Activated T-helper 1 cell treated with anti-CD3 and anti-CD28 coated beads, Interleukin-12 subunit alpha, Interleukin-12 subunit beta, Interleukin-2, Interleukin-4 antibody, amounts not matched to agents 30 ng/mL and 10 ng/mL and 1 ng/mL, durations not matched to agents 14 hours and 24 hours and 36 hours (primary cell): ENCODE measurements around the gene RAP2A. TPM values are rescaled to one million over a fixed set of nuclear protein-coding genes. Genes with fewer than 3 reads are reported as not detected.
A peak's percentile ranks its signal among the peaks of the same experiment; 100 is the strongest.

Experiments
- DNase-seq: peaks from one replicate; pipeline ENCODE4 v3.0.0; 2021; ENCODE audit warnings: low spot score
- H3K27ac Mint-ChIP-seq: one replicate; pipeline ENCODE4 v1.8.0; 2021; ENCODE audit warnings: mild to moderate bottlenecking, mixed read lengths
- H3K27me3 Mint-ChIP-seq: one replicate; pipeline ENCODE4 v1.8.0; 2022; ENCODE audit warnings: mild to moderate bottlenecking, moderate library complexity, mixed read lengths; ENCODE audit not compliant: insufficient read depth
- H3K36me3 Mint-ChIP-seq: one replicate; pipeline ENCODE4 v1.8.0; 2021; ENCODE audit warnings: low read depth, mixed read lengths
- H3K4me1 Mint-ChIP-seq: one replicate; pipeline ENCODE4 v1.8.0; 2021; ENCODE audit warnings: low read depth, mixed read lengths
- H3K4me3 Mint-ChIP-seq: one replicate; pipeline ENCODE4 v1.8.0; 2021; ENCODE audit warnings: mild to moderate bottlenecking, moderate library complexity, mixed read lengths
- H3K9me3 Mint-ChIP-seq: one replicate; pipeline ENCODE4 v1.8.0; 2021; ENCODE audit warnings: mixed read lengths
- intact Hi-C: fragments of 100-400 bp; cut with micrococcal nuclease; formaldehyde crosslinking; loops from one replicate; pipeline ENCODE4 v1.15.1; 2024
- total RNA-seq: library from RNA; stranded (reverse); gene quantifications from 2 replicates; pipeline ENCODE4 v1.2.3, GENCODE V29; 2022

RAP2A gene
- total RNA-seq, result 21.3 and 22.1 TPM in 2 replicates

GRCh38 chr13:97433727-97434396 lies at the start of gene RAP2A:
RAP2A (plus strand) TSS chr13:97434169; CDS start chr13:97434471, 302 bp downstream.
- Mint-ChIP-seq H3K36me3 (peaks cover 6% of the 10 kb centered on the region), H3K27me3 (peaks cover 10% of the 10 kb centered on the region), H3K4me3 (peak within 1 kb of the TSS; percentile 99), H3K27ac (peak within 1 kb of the TSS; percentile 100), H3K4me1 (peaks cover 39% of the 10 kb centered on the region), H3K9me3 (no peaks in the 10 kb centered on the region)
- DNase-seq, result peak; percentile 88
- intact Hi-C loops, result loop anchor here (1.0 to 5.0 kb wide), 10 partner anchors 143 to 1783 kb away; partner anchors contain the start of gene MBNL2

GRCh38 chr13:97384371-97384770 lies 49.6 kb upstream of the RAP2A start:
- Mint-ChIP-seq H3K36me3 (peaks cover 3% of the 10 kb centered on the region), H3K9me3 (no peaks in the 10 kb centered on the region), H3K4me3 (no peak overlapping the region), H3K27ac (no peak overlapping the region), H3K27me3 (no peaks in the 10 kb centered on the region), H3K4me1 (peaks cover 11% of the 10 kb centered on the region)
- intact Hi-C loops, result no loop called here
- DNase-seq, result no peak

- no peaks in the 10 kb centered on the region for H3K27me3 Mint-ChIP-seq
- no peak for DNase-seq
- no peak overlapping the region for H3K4me3 Mint-ChIP-seq
These were observed 48.8 kb upstream of the RAP2A start for GRCh38 chr13:97385146-97385545.

GRCh38 chr13:97385854-97386253 lies 48.1 kb upstream of the RAP2A start:
- no peaks in the 10 kb centered on the region for H3K27me3 Mint-ChIP-seq
- no peak for DNase-seq
- intact Hi-C loops, result no loop called here

More at GRCh38 chr13:97385146-97385545, 48.8 kb upstream of the RAP2A start:
- peaks cover 11% of the 10 kb centered on the region for H3K4me1 Mint-ChIP-seq
- H3K9me3 Mint-ChIP-seq, result no peaks in the 10 kb centered on the region
- H3K36me3 Mint-ChIP-seq, result peaks cover 3% of the 10 kb centered on the region
- intact Hi-C loops, result no loop called here
- no peak overlapping the region for H3K27ac Mint-ChIP-seq

GRCh38 chr13:97386801-97387484 lies 47.0 kb upstream of the RAP2A start:
- Mint-ChIP-seq H3K27ac (no peak overlapping the region), H3K4me1 (peaks cover 11% of the 10 kb centered on the region), H3K9me3 (no peaks in the 10 kb centered on the region), H3K27me3 (no peaks in the 10 kb centered on the region), H3K4me3 (no peak overlapping the region), H3K36me3 (peaks cover 3% of the 10 kb centered on the region)
- DNase-seq, result no peak
- intact Hi-C loops, result no loop called here

More at GRCh38 chr13:97385854-97386253, 48.1 kb upstream of the RAP2A start:
- Mint-ChIP-seq H3K4me1 (peaks cover 11% of the 10 kb centered on the region), H3K36me3 (peaks cover 3% of the 10 kb centered on the region), H3K9me3 (no peaks in the 10 kb centered on the region), H3K4me3 (no peak overlapping the region), H3K27ac (no peak overlapping the region)

- Mint-ChIP-seq H3K9me3 (no peaks in the 10 kb centered on the region), H3K36me3 (peaks cover 3% of the 10 kb centered on the region)
These were observed 46.5 kb upstream of the RAP2A start for GRCh38 chr13:97387485-97387839.

GRCh38 chr13:97387890-97388289 lies 46.1 kb upstream of the RAP2A start:
- intact Hi-C loops, result no loop called here
- H3K4me3 Mint-ChIP-seq, result no peak overlapping the region
- H3K27me3 Mint-ChIP-seq, result no peaks in the 10 kb centered on the region
- no peak for DNase-seq
- no peak overlapping the region for H3K27ac Mint-ChIP-seq
- H3K4me1 Mint-ChIP-seq, result peaks cover 11% of the 10 kb centered on the region
- no peaks in the 10 kb centered on the region for H3K9me3 Mint-ChIP-seq
- H3K36me3 Mint-ChIP-seq, result peaks cover 3% of the 10 kb centered on the region

More at GRCh38 chr13:97387485-97387839, 46.5 kb upstream of the RAP2A start:
- intact Hi-C loops, result no loop called here
- Mint-ChIP-seq H3K27ac (no peak overlapping the region), H3K4me1 (peaks cover 11% of the 10 kb centered on the region), H3K27me3 (no peaks in the 10 kb centered on the region), H3K4me3 (no peak overlapping the region)
- DNase-seq, result no peak

GRCh38 chr13:97388373-97388772 lies 45.6 kb upstream of the RAP2A start:
- no peaks in the 10 kb centered on the region for H3K9me3 Mint-ChIP-seq
- intact Hi-C loops, result no loop called here
- no peak for DNase-seq
- no peak overlapping the region for H3K27ac Mint-ChIP-seq
- no peak overlapping the region for H3K4me3 Mint-ChIP-seq
- H3K4me1 Mint-ChIP-seq, result peaks cover 11% of the 10 kb centered on the region
- no peaks in the 10 kb centered on the region for H3K27me3 Mint-ChIP-seq
- peaks cover 3% of the 10 kb centered on the region for H3K36me3 Mint-ChIP-seq

- DNase-seq, result no peak
- H3K36me3 Mint-ChIP-seq, result no peaks in the 10 kb centered on the region
- no peaks in the 10 kb centered on the region for H3K27me3 Mint-ChIP-seq
- peaks cover 11% of the 10 kb centered on the region for H3K4me1 Mint-ChIP-seq
- no peaks in the 10 kb centered on the region for H3K9me3 Mint-ChIP-seq
- H3K27ac Mint-ChIP-seq, result no peak overlapping the region
- no peak overlapping the region for H3K4me3 Mint-ChIP-seq
- intact Hi-C loops, result no loop called here
These were observed 42.9 kb upstream of the RAP2A start for GRCh38 chr13:97390941-97391600.

- no peak overlapping the region for H3K4me3 Mint-ChIP-seq
These were observed 41.9 kb upstream of the RAP2A start for GRCh38 chr13:97392020-97392419.

GRCh38 chr13:97394542-97394941 lies 39.4 kb upstream of the RAP2A start:
- no peak for DNase-seq
- H3K27ac Mint-ChIP-seq, result no peak overlapping the region
- H3K4me1 Mint-ChIP-seq, result no peaks in the 10 kb centered on the region
- no peaks in the 10 kb centered on the region for H3K9me3 Mint-ChIP-seq
- H3K36me3 Mint-ChIP-seq, result no peaks in the 10 kb centered on the region
- intact Hi-C loops, result no loop called here
- no peaks in the 10 kb centered on the region for H3K27me3 Mint-ChIP-seq
- no peak overlapping the region for H3K4me3 Mint-ChIP-seq

More at GRCh38 chr13:97392020-97392419, 41.9 kb upstream of the RAP2A start:
- Mint-ChIP-seq H3K4me1 (peaks cover 7% of the 10 kb centered on the region), H3K9me3 (no peaks in the 10 kb centered on the region), H3K27ac (no peak overlapping the region), H3K36me3 (no peaks in the 10 kb centered on the region), H3K27me3 (no peaks in the 10 kb centered on the region)
- DNase-seq, result no peak
- intact Hi-C loops, result no loop called here

- H3K9me3 Mint-ChIP-seq, result no peaks in the 10 kb centered on the region
- H3K4me3 Mint-ChIP-seq, result no peak overlapping the region
- H3K4me1 Mint-ChIP-seq, result no peaks in the 10 kb centered on the region
- H3K36me3 Mint-ChIP-seq, result no peaks in the 10 kb centered on the region
- H3K27ac Mint-ChIP-seq, result no peak overlapping the region
- DNase-seq, result no peak
- intact Hi-C loops, result no loop called here
- no peaks in the 10 kb centered on the region for H3K27me3 Mint-ChIP-seq
These were observed 38.4 kb upstream of the RAP2A start for GRCh38 chr13:97395447-97396136.
